Fibroblast of the aortic adventitia (primary cell): ENCODE measurements around the gene DEXI. TPM values are rescaled to one million over a fixed set of nuclear protein-coding genes. Genes with fewer than 3 reads are reported as not detected.

Source experiments
- DNase-seq: peaks from one replicate; pipeline ENCODE4 v3.0.0-alpha.2; 2010; ENCODE audit warnings: low read depth
- H3K4me3 ChIP-seq: 2 replicates; pipeline ENCODE4 v1.5.1; 2011; ENCODE audit warnings: low read depth, mild to moderate bottlenecking, control low read depth, low read length, moderate library complexity
- total RNA-seq: library from RNA; depleted of rRNA; stranded (reverse); fragments of >200 nt; gene quantifications from 2 replicates; pipeline ENCODE4 v1.2.3, GENCODE V29; 2012; ENCODE audit warnings: low replicate concordance
- TF ChIP-seq, protein P1 (sequence below): IDR thresholded peaks from 2 replicates; pipeline ENCODE4 v1.5.1; 2011; ENCODE audit warnings: mild to moderate bottlenecking, low read length, control low read depth, inconsistent platforms; ENCODE audit not compliant: insufficient read depth

DEXI gene
- total RNA-seq, 1 donor: 35.2 TPM

DNA sequence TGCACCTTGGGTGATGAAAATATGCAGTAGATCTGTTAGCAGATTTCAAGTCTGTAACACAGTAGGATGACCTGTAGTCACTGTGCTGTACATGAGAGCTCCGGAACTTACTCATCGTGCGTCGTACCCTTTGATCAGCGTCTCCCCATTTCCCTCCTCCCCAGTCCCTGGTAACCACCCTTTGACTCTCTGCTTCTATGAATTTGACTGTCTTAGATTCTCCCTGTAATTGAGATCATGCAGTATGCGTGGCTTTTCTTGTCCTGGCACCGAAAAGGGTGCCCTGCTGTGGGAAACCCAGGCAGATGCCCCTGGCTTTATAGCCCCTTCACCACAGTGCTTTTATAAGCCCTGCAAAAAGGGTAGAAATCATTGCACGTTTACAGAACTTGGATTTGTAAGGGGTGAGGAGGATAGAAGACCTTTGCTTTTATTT is 22.6 kb upstream of the DEXI start:
- DNase-seq: no peak
- H3K4me3 ChIP-seq: no peak overlapping the region
- TF ChIP-seq, protein P1, sequence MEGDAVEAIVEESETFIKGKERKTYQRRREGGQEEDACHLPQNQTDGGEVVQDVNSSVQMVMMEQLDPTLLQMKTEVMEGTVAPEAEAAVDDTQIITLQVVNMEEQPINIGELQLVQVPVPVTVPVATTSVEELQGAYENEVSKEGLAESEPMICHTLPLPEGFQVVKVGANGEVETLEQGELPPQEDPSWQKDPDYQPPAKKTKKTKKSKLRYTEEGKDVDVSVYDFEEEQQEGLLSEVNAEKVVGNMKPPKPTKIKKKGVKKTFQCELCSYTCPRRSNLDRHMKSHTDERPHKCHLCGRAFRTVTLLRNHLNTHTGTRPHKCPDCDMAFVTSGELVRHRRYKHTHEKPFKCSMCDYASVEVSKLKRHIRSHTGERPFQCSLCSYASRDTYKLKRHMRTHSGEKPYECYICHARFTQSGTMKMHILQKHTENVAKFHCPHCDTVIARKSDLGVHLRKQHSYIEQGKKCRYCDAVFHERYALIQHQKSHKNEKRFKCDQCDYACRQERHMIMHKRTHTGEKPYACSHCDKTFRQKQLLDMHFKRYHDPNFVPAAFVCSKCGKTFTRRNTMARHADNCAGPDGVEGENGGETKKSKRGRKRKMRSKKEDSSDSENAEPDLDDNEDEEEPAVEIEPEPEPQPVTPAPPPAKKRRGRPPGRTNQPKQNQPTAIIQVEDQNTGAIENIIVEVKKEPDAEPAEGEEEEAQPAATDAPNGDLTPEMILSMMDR: no peak

DNA sequence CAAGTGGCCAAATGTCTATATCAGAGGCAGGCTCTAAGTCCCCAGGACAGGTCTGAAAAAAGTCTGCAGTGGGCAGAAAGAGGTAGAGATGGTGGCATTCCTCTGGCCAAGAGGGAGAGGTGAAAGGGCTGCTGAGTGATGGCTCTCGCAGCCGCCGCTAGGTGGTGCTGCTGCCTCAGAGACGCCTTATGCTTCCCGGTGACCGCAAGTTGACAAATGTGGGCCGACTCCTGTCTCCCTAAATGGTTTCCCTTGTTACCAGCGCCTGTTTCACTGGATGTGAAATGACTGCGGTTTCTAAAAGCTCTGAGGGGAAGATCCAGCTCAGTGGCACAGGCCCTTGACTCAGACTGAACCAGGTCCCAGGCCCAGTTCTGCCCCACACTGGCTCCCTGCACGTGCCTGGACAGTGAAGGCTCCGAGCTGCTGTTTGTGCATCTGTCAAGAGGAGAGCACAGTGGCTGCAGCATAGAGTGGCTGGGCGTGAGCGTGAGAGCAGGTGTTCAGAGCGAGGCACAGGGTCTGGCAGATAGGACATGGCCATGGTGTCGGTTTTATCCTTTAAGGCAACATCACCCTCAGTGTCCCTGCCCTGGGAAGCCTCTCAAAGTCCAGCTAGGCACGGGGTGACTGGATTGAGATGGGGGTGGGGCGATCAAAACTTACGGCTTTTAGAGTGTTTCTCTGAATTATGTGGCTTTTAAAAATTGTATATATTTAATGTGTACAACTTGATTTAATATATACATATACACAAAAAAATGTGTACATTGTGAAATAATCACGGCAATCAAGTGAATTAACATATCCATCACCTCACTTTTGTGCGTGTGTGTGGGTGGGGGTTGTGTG is 22.0 kb upstream of the DEXI start:
- TF ChIP-seq, protein P1: peak; percentile 95
- H3K4me3 ChIP-seq: no peak overlapping the region
- DNase-seq: peak; percentile 84

- peak; percentile 81 for DNase-seq
- TF ChIP-seq, protein P1: no peak
- H3K4me3 ChIP-seq: no peak overlapping the region
Observed at GRCh38 chr16:10961231-10961630, 19.0 kb upstream of the DEXI start.

DNA sequence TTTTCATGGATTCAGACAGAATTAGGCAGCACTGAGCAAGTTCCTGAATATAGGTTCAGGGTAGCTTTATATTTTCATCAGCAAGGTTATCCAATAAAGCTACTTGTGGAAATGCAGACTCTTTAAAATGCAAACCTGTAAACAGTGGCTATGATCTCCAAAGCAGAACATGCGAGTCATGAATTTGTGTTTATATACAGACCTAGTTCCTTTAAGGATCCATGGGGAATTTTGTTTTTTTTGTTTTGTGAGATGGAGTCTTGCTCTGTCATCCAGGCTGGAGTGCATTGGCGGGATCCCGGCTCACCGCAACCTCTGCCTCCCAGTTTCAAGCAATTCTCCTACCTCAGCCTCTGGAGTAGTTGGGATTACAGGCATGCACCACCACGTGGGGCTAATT is 16.9 kb upstream of the DEXI start:
- no peak overlapping the region for H3K4me3 ChIP-seq
- TF ChIP-seq, protein P1: no peak
- DNase-seq: no peak

- no peak for DNase-seq
Observed at GRCh38 chr16:10957771-10958482, 15.7 kb upstream of the DEXI start.

DNA sequence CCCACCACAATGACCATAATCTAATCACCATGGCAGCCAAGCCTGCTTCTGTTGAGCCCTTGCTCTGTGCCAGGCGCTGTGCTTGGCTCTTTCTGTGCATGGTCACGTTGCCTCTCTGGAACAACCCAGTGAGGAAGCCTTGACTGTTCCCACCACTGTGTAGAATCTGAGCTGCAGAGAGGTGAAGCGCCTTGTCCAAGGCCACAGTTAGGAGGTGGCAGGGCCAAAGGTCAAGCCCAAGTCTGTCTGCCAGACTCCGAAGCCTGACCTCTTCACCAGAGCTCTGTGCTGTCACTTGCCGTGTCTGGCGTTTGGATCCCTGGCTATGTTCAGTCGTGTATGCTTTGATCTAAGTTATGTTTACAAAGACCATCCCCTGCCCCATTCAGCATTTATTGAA is 12.6 kb upstream of the DEXI start:
- H3K4me3 ChIP-seq: no peak overlapping the region
- TF ChIP-seq, protein P1: no peak
- DNase-seq: no peak

More at GRCh38 chr16:10957771-10958482, 15.7 kb upstream of the DEXI start:
- TF ChIP-seq, protein P1: no peak
- no peak overlapping the region for H3K4me3 ChIP-seq
